GM10266 (cell line): Measurements from ENCODE around the gene VPS37B.

Experiments used
- DNase-seq: peaks from one replicate; pipeline ENCODE4 v3.0.0; 2012; ENCODE audit errors: extremely low spot score
- TF ChIP-seq, protein P1 (sequence below): IDR thresholded peaks from 2 replicates; pipeline ENCODE4 v1.5.1; 2012; ENCODE audit warnings: mild to moderate bottlenecking, low read depth; ENCODE audit not compliant: control insufficient read depth, insufficient read depth; ENCODE audit errors: missing control alignments

Gene VPS37B

GRCh38 chr12:122866379-122866778 is 29.5 kb downstream of the VPS37B start:
- TF ChIP-seq, protein P1, sequence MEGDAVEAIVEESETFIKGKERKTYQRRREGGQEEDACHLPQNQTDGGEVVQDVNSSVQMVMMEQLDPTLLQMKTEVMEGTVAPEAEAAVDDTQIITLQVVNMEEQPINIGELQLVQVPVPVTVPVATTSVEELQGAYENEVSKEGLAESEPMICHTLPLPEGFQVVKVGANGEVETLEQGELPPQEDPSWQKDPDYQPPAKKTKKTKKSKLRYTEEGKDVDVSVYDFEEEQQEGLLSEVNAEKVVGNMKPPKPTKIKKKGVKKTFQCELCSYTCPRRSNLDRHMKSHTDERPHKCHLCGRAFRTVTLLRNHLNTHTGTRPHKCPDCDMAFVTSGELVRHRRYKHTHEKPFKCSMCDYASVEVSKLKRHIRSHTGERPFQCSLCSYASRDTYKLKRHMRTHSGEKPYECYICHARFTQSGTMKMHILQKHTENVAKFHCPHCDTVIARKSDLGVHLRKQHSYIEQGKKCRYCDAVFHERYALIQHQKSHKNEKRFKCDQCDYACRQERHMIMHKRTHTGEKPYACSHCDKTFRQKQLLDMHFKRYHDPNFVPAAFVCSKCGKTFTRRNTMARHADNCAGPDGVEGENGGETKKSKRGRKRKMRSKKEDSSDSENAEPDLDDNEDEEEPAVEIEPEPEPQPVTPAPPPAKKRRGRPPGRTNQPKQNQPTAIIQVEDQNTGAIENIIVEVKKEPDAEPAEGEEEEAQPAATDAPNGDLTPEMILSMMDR = no peak
- no peak for DNase-seq

- TF ChIP-seq, protein P1 = peak; percentile 21
- no peak for DNase-seq
These were observed 30.4 kb downstream of the VPS37B start for GRCh38 chr12:122865268-122866231.

- TF ChIP-seq, protein P1 = no peak
- no peak for DNase-seq
These were observed 31.1 kb downstream of the VPS37B start for GRCh38 chr12:122864894-122865253.

GRCh38 chr12:122862872-122863701 is 32.8 kb downstream of the VPS37B start:
- no peak for DNase-seq
- TF ChIP-seq, protein P1 = no peak

GRCh38 chr12:122862110-122862634 is 33.8 kb downstream of the VPS37B start:
- no peak for DNase-seq
- TF ChIP-seq, protein P1 = no peak

GRCh38 chr12:122861587-122861970 is 34.3 kb downstream of the VPS37B start:
- TF ChIP-seq, protein P1 = no peak
- DNase-seq = no peak
